ENCODE measurements around the gene NUDT3. TPM values are rescaled to one million over a fixed set of nuclear protein-coding genes. Genes with fewer than 3 reads are reported as not detected.

NUDT3 gene
- total and polyA plus RNA-seq, 9 of the 15 experiments (the other 6 are each of a cell fraction or from before 2014, with no cell fraction given), result 5.4 to 81.2 (median 56.4) TPM

DNA sequence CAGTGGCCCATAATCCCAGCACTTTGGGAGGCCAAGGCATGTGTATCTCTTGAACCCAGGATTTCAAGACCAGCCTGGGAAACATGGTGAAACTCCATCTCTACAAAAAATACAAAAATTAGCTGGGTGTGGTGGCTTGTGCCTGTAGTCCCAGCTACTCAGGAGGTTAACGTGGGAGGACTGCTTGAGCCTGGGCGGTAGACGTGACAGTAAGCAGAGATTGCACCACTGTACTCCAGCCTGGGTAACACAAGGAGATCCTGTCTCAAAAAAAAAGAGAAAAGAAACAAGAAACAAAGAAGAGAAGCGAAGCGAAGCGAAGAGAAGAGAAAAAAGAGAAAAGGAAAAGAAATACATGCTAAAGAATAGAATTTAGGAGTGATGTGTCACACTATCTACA is 69.2 kb downstream of the NUDT3 start:
- WGBS (ENCODE audit: insufficient coverage, low coverage, missing lambda C conversion rate), result 70% methylated on average over 6 of the region's 6 CpGs
- POLR2A ChIA-PET, result no interaction called here
- no TSS peak for BruUV-seq (replicated peaks)

More for the DNA sequence above, 69.2 kb downstream of the NUDT3 start:
- Histone ChIP-seq H3K27me3 (ENCODE audit: control insufficient read depth in 2 of 2, insufficient read depth in 2 of 2, low read length in 2 of 2) (no peaks in the 10 kb centered on the region), H3K9ac (ENCODE audit: insufficient read depth in 1 of 2, low read depth in 2 of 2, low read length in 2 of 2) (no peak overlapping the region), H3K27ac (ENCODE audit: extremely low read depth, low read depth, low read length) (peak overlapping the region; percentile 5; the same call in 1 of the 3 replicates), H3K79me2 (ENCODE audit: control insufficient read depth, insufficient read depth, low read length) (peaks cover 82% of the 10 kb centered on the region), H3K4me3 (no peak overlapping the region), H3K9me3 (replicated peaks; ENCODE audit: control insufficient read depth, insufficient read depth, low read depth, low read length) (no peaks in the 10 kb centered on the region), H2AFZ (ENCODE audit: low read depth, low read length) (no peak overlapping the region), H3K4me2 (ENCODE audit: insufficient read depth, low read length) (no peak overlapping the region), H4K20me1 (replicated peaks; ENCODE audit: control insufficient read depth, insufficient read depth, low read length) (no peaks in the 10 kb centered on the region), H3K36me3 (ENCODE audit: control insufficient read depth, insufficient read depth, low read length) (peaks cover 28% of the 10 kb centered on the region; the same call in 2 of the 3 replicates), H3K4me1 (replicated peaks in 1 of 2; ENCODE audit: control insufficient read depth in 2 of 2, insufficient read depth in 2 of 2, low read length in 2 of 2) (peaks cover 22 to 65% of the 10 kb centered on the region in 2 experiments), H3K9me1 (ENCODE audit: control insufficient read depth, insufficient read depth, low read length) (no peaks in the 10 kb centered on the region)
- ATAC-seq (no peak), DNase-seq (ENCODE audit: extremely low read depth in 1 of 4, low spot score in 3 of 4) (no peak), FAIRE-seq (no peak)
- no peak for TF ChIP-seq TAF1 (IDR thresholded peaks at IDR 0.05; ENCODE audit: control insufficient read depth, extremely low read depth, insufficient read depth, low read length, severe bottlenecking)
- TF ChIP-seq EGR1 (conservative IDR thresholded peaks at IDR 0.05), result peak; percentile 45
- no peak for TF ChIP-seq ZSCAN32 (CRISPR knock-in tag; IDR thresholded peaks at IDR 0.05)
- TF ChIP-seq, protein P1, sequence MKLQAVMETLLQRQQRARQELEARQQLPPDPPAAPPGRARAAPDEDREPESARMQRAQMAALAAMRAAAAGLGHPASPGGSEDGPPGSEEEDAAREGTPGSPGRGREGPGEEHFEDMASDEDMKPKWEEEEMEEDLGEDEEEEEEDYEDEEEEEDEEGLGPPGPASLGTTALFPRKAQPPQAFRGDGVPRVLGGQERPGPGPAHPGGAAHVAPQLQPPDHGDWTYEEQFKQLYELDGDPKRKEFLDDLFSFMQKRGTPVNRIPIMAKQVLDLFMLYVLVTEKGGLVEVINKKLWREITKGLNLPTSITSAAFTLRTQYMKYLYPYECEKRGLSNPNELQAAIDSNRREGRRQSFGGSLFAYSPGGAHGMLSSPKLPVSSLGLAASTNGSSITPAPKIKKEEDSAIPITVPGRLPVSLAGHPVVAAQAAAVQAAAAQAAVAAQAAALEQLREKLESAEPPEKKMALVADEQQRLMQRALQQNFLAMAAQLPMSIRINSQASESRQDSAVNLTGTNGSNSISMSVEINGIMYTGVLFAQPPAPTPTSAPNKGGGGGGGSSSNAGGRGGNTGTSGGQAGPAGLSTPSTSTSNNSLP (IDR thresholded peaks at IDR 0.05; ENCODE audit: borderline replicate concordance, low read depth, low read length), result no peak
- no peak for TF ChIP-seq XRCC4 (IDR thresholded peaks at IDR 0.05; ENCODE audit: extremely low read depth, insufficient read depth, insufficient read length)
- TF ChIP-seq U2AF1 (optimal IDR thresholded peaks at IDR 0.05; ENCODE audit: low read depth, low read length), result no peak
- TF ChIP-seq SMARCE1 (IDR thresholded peaks at IDR 0.05), result 0 out of 2 replicates have a peak, but pooled peaks have one; percentile 35
- TF ChIP-seq, protein P2, sequence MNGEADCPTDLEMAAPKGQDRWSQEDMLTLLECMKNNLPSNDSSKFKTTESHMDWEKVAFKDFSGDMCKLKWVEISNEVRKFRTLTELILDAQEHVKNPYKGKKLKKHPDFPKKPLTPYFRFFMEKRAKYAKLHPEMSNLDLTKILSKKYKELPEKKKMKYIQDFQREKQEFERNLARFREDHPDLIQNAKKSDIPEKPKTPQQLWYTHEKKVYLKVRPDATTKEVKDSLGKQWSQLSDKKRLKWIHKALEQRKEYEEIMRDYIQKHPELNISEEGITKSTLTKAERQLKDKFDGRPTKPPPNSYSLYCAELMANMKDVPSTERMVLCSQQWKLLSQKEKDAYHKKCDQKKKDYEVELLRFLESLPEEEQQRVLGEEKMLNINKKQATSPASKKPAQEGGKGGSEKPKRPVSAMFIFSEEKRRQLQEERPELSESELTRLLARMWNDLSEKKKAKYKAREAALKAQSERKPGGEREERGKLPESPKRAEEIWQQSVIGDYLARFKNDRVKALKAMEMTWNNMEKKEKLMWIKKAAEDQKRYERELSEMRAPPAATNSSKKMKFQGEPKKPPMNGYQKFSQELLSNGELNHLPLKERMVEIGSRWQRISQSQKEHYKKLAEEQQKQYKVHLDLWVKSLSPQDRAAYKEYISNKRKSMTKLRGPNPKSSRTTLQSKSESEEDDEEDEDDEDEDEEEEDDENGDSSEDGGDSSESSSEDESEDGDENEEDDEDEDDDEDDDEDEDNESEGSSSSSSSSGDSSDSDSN (IDR thresholded peaks at IDR 0.05; ENCODE audit: borderline replicate concordance in 1 of 2, low read depth in 2 of 2, low read length in 2 of 2), result no peak
- no peak for TF ChIP-seq WHSC1 (IDR thresholded peaks at IDR 0.05; ENCODE audit: low read length)
- 0 out of 2 replicates have a peak, but pooled peaks have one; percentile 23 for TF ChIP-seq POLR2H (tag; IDR thresholded peaks at IDR 0.05; ENCODE audit: low read depth)
- TF ChIP-seq POLR2B (IDR thresholded peaks at IDR 0.05; ENCODE audit: low read depth, partially characterized antibody), result no peak
- TF ChIP-seq SMAD4 (CRISPR knock-in tag; conservative IDR thresholded peaks at IDR 0.05), result 0 out of 2 replicates have a peak, but pooled peaks have one; percentile 35
- no peak for TF ChIP-seq TSHZ1 (CRISPR knock-in tag; IDR thresholded peaks at IDR 0.05)
- in situ Hi-C loops (cut with MboI) (no loop called here), intact Hi-C loops (cut with micrococcal nuclease) (no loop called here)
- CTCF ChIA-PET (ENCODE audit: low intra/inter-chr PET ratio), result no interaction called here
